NB4 (cell line): ENCODE results near the gene COTL1.

Source experiments
- MAX ChIP-seq: IDR thresholded peaks from 2 replicates; pipeline ENCODE4 v1.6.1; 2011; ENCODE audit warnings: low read depth, low read length
- MYC ChIP-seq: IDR thresholded peaks from 2 replicates; pipeline ENCODE4 v1.6.1; 2011; ENCODE audit warnings: low read depth, low read length
- POLR2A ChIP-seq: IDR thresholded peaks from 2 replicates; pipeline ENCODE4 v1.6.1; 2011; ENCODE audit warnings: mild to moderate bottlenecking; ENCODE audit not compliant: insufficient read length; ENCODE audit errors: extremely low read depth
- TF ChIP-seq, protein P1 (sequence below): IDR thresholded peaks from one replicate; pipeline ENCODE4 v1.5.1; 2012; ENCODE audit warnings: low read depth, low read length

DNA sequence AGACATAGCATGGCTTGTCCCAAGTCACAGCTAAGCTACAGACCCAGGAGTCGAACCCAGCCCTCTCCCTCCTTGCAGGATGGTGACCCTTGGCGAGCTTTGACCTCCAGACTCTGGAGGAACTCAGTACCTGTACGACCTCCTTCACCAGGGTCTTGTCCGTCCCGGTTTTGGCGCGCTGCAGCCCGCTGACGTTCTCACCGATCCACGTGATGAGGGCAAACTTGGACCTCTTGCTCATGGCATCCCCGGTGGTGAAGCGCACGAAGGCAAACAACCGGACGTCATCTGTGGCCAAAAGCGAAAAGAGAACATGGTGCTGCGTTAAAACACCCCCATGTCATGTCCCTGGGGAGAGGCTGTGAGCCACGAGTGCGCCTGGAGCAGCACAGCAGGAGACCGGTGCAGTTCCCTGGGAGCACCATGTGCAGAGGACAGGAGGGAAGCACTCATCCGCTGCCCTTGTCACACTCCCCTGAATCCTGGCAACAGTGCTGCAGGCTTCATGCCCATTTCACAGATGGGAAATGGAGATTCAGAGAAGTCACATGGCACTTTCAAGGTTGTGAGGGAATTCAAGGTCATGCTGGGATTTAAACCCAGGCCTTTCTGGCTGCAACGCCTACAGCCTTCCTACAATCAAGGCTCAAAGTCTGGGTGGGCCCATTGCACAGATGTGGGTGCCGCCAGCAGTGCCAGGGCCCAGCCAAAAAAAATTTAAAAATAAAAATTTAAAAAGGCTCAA, 27.7 kb downstream of the COTL1 start:
- TF ChIP-seq, protein P1, sequence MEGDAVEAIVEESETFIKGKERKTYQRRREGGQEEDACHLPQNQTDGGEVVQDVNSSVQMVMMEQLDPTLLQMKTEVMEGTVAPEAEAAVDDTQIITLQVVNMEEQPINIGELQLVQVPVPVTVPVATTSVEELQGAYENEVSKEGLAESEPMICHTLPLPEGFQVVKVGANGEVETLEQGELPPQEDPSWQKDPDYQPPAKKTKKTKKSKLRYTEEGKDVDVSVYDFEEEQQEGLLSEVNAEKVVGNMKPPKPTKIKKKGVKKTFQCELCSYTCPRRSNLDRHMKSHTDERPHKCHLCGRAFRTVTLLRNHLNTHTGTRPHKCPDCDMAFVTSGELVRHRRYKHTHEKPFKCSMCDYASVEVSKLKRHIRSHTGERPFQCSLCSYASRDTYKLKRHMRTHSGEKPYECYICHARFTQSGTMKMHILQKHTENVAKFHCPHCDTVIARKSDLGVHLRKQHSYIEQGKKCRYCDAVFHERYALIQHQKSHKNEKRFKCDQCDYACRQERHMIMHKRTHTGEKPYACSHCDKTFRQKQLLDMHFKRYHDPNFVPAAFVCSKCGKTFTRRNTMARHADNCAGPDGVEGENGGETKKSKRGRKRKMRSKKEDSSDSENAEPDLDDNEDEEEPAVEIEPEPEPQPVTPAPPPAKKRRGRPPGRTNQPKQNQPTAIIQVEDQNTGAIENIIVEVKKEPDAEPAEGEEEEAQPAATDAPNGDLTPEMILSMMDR, result no peak
- TF ChIP-seq MYC (no peak), POLR2A (no peak), MAX (no peak)
